Psoas muscle (tissue), 8 donors: ENCODE data around the gene LRRC72. TPM values are rescaled to one million over a fixed set of nuclear protein-coding genes. Genes with fewer than 3 reads are reported as not detected.
"Not testable (repeated sequence)": the region's sequence is repeated elsewhere in the genome, so short reads cannot be mapped to it uniquely, and the experiment has no call there.

Experiments
- ATAC-seq, 4 donors: fragments of 200-7000 bp; cut with Tn5 transposase; one replicate each; pipeline ENCODE4 v1.9.1; 2020; ENCODE audit warnings: moderate library complexity in 3 of 4, mild to moderate bottlenecking in 2 of 4
- DNase-seq, 2 donors: peaks; one replicate each; pipeline ENCODE4 v3.0.0-alpha.2; 2020
- H3K27ac ChIP-seq: fragments of 200-600 bp; one replicate; pipeline ENCODE4 v1.8.0; 2022
- H3K27me3 ChIP-seq, 3 donors: fragments of 200-600 bp in 1 of 3; one replicate each; pipeline versions ENCODE4 v1.6.1 to v1.8.0; 2013 to 2022; ENCODE audit warnings: low read length in 2 of 3, mild to moderate bottlenecking in 2 of 3, moderate library complexity in 1 of 3; ENCODE audit not compliant: insufficient read depth in 3 of 3
- H3K36me3 ChIP-seq, 2 donors: fragments of 200-600 bp in 1 of 2; one replicate each; pipeline versions ENCODE4 v1.6.1 to v1.8.0; 2013 to 2022; ENCODE audit warnings: low read depth in 1 of 2, mild to moderate bottlenecking in 1 of 2, moderate library complexity in 1 of 2; ENCODE audit not compliant: insufficient read depth in 1 of 2
- H3K4me1 ChIP-seq: fragments of 200-600 bp; one replicate; pipeline ENCODE4 v1.8.0; 2022
- H3K4me3 ChIP-seq: fragments of 200-600 bp; one replicate; pipeline ENCODE4 v1.8.0; 2022; ENCODE audit warnings: mild to moderate bottlenecking
- H3K9me3 ChIP-seq: fragments of 200-600 bp; one replicate; pipeline ENCODE4 v1.8.0; 2022
- WGBS, 3 donors: extraction: QIAGEN DNeasy Blood & Tissue Kit; methylation state at CpG; one replicate each; pipeline versions ENCODE4 v1.1.6 to v1.1.7; 2013; 5-methylcytosine and 5-hydroxymethylcytosine counted together
- intact Hi-C, 2 donors: fragments of 100-400 bp; cut with DNase I; formaldehyde crosslinking; loops; one replicate each; pipeline versions ENCODE4 v1.11.0 to v1.14.2; 2022
- polyA plus RNA-seq, 3 donors: library from polyadenylated mRNA; stranded (reverse); fragments of 200-250 nt; gene quantifications; one replicate each; pipeline ENCODE4 v1.2.3, GENCODE V29; 2013
- total RNA-seq, 4 donors: library from RNA; stranded (reverse); fragmentation: NEBNext Ultra II Directional in 2 of 4; extraction: Animal tissue kit (Norgen Biotek cat#: 25700) in 2 of 4; gene quantifications; one replicate each; pipeline versions ENCODE4 v1.2.1 to v1.2.4, GENCODE V29; 2021 to 2023
- TF ChIP-seq, protein P1 (sequence below): fragments of 200-600 bp; IDR thresholded peaks from one replicate; pipeline ENCODE4 v1.8.0; 2022; ENCODE audit warnings: antibody characterized with exemption
- donor health status: healthy with polysubstance abuse.
- donor health status: DM: no; HTN: no; CAD: no; lungs with moderate emphysema.
- donor health status: Bipolar disorder and iron deficiency.
- donor health status: healthy.
- donor health status: DM: yes; HTN: yes; CAD: no.
- donor health status: DM: no; HTN: no; CAD: no.
- donor health status: DM: no; HTN: no; CAD: no.
- donor health status: DM: yes; HTN: yes; CAD: no.

LRRC72 gene
- total and polyA plus RNA-seq, 7 donors = not detected

DNA sequence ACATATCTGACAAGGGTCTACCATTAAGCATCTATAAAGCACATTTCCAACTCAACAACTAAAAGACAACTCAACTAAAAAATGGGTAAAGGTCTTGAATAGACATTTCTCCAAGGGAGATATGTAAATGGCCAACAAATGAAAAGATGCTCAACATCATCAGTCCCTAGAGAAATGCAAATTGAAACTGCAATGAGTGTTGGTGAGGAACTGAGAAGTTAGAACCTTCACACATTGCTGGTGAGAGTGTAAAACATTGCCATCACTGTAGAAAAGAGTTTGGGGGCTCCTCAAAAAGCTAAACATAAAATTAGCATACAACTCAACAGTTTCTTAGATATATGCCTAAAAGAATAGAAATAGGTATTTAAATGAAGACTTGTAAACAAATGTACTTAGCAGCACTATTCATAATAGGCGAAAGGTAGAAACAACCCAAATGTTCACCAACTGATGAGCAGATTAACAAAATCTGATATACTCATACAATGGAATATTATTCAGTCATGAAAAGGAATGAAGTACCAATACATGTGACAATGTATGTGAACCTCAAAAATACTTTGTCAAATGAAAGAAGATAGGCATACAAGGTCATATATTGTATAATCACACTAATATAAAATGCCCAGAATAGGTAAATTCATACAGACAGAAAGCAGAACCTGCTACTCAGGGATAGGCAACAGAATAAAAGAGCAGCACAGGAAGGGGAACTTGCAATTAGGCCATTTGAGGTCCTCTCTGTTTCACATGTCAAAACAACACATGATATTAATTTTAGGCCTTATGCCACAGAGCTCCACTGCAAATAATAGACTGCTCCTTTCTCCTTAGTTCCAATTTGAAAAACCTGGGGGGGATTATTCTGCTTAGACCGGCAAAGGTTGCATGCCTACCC is 10.6 kb upstream of the LRRC72 start:
- Histone ChIP-seq H3K27me3 (no peaks in the 10 kb centered on the region), H3K27ac (no peak overlapping the region), H3K36me3 (no peaks in the 10 kb centered on the region), H3K4me1 (no peaks in the 10 kb centered on the region), H3K9me3 (peaks cover 6% of the 10 kb centered on the region), H3K4me3 (no peak overlapping the region)
- ATAC-seq (no peak), DNase-seq (no peak)
- intact Hi-C loops = no loop called here
- TF ChIP-seq, protein P1, sequence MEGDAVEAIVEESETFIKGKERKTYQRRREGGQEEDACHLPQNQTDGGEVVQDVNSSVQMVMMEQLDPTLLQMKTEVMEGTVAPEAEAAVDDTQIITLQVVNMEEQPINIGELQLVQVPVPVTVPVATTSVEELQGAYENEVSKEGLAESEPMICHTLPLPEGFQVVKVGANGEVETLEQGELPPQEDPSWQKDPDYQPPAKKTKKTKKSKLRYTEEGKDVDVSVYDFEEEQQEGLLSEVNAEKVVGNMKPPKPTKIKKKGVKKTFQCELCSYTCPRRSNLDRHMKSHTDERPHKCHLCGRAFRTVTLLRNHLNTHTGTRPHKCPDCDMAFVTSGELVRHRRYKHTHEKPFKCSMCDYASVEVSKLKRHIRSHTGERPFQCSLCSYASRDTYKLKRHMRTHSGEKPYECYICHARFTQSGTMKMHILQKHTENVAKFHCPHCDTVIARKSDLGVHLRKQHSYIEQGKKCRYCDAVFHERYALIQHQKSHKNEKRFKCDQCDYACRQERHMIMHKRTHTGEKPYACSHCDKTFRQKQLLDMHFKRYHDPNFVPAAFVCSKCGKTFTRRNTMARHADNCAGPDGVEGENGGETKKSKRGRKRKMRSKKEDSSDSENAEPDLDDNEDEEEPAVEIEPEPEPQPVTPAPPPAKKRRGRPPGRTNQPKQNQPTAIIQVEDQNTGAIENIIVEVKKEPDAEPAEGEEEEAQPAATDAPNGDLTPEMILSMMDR = no peak
- 91 to 95% (median 93%) methylated on average over 2 of the region's 2 CpGs for WGBS, 3 donors

DNA sequence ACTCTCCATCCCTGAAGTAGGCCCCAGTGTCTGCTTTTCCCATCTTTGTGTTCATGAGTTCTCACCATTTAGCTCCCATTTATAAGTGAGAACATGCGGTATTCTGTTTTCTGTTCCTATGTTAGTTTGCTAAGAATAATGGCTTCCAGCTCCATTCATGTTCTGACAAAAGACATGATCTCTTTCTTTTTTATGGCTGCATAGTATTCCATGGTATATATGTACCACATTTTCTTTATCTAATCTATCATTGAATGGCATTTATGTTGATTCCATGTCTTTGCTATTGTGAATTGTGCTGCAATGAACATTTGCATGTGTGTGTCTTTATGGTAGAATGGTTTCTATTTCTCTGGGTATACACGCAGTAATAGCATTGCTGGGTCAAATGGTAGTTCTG is 6.6 kb upstream of the LRRC72 start:
- H3K27me3 ChIP-seq, ATAC-seq, intact Hi-C loops, H3K36me3 ChIP-seq, DNase-seq, H3K4me1 ChIP-seq, H3K9me3 ChIP-seq, H3K27ac ChIP-seq, H3K4me3 ChIP-seq: not testable (repeated sequence)
- 95 to 97% (median 96%) methylated on average over 2 of the region's 2 CpGs for WGBS, 3 donors

DNA sequence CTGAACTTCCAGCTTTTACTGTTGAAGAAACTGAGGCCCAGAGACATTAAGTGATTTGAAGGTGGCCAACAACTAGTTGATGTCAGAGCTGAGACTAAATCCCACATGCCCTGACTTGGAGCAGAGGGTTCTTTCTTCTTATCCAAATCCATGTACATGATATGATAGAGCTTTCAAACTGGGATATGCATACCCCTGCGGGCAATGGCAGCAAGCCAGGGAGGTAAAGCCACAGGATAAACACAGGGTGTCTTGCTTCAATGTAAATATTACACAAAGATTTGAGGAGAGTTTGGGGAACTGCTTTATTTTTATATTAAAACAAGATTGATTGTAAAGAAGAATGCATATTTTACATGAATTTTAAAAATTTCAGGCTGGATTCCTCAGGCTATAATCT is 2.3 kb upstream of the LRRC72 start:
- Histone ChIP-seq H3K27me3 (no peaks in the 10 kb centered on the region), H3K4me1 (no peaks in the 10 kb centered on the region), H3K9me3 (no peaks in the 10 kb centered on the region), H3K4me3 (no peak overlapping the region), H3K27ac (no peak overlapping the region), H3K36me3 (no peaks in the 10 kb centered on the region)
- DNase-seq (no peak), ATAC-seq (no peak)
- 45 to 53% (median 50%) methylated on average over 1 of the region's 1 CpG for WGBS, 3 donors
- TF ChIP-seq, protein P1 = no peak
- intact Hi-C loops = no loop called here

DNA sequence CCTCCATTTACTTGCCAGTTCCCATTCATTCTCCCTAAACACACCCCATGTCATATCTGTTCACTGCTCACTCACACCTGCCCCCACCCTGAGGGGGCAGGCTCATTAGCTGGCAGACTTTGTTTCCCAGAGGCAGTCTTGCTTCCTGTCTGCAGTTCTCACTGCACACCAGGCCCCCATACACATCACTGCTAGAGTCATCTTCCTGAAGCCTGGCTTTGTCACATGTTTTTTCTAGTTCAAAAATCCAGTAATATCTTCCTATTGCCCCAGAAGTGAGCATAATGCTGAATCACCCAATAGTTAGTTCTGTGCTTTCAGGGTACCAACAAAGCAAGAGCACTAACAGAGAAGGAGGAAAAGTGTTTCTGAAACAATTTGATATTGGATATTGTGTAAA is 1.9 kb downstream of the LRRC72 start:
- Histone ChIP-seq H3K27ac (no peak overlapping the region), H3K9me3 (no peaks in the 10 kb centered on the region), H3K4me3 (no peak overlapping the region), H3K36me3 (no peaks in the 10 kb centered on the region), H3K4me1 (no peaks in the 10 kb centered on the region), H3K27me3 (no peaks in the 10 kb centered on the region)
- DNase-seq (no peak), ATAC-seq (no peak)
- TF ChIP-seq, protein P1 = no peak
- intact Hi-C loops = no loop called here

DNA sequence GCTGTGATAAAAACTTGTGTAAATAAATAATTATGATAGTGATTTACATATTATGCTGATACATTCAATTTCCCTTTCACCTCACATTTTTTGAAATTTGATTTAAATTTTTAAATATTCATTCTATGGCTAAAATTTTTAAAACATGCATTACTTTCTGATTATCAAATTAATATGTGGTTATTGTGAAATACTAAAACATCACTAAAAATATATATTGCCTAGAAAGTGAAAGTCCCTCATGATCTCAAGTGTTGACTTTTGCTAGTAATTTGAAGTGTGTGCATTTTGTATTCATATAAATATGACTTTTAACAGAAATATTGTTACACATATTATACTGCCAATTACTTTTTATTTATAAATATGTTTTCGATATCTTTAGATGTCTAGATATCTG is 3.1 kb downstream of the LRRC72 start:
- TF ChIP-seq, protein P1 = no peak
- ATAC-seq = no peak
- DNase-seq = no peak
- intact Hi-C loops = no loop called here
- H3K27ac ChIP-seq = no peak overlapping the region
- no peaks in the 10 kb centered on the region for H3K9me3 ChIP-seq
- no peak overlapping the region for H3K4me3 ChIP-seq
- no peaks in the 10 kb centered on the region for H3K27me3 ChIP-seq
- no peaks in the 10 kb centered on the region for H3K36me3 ChIP-seq
- WGBS, 3 donors = 98 to 100% (median 99%) methylated on average over 1 of the region's 1 CpG
- no peaks in the 10 kb centered on the region for H3K4me1 ChIP-seq
